Mesodermal cell (in vitro differentiated cells): ENCODE results near the gene ITGB1BP1.
A peak's percentile ranks its signal among the peaks of the same experiment; 100 is the strongest.

Experiments
- H3K27ac ChIP-seq: 2 replicates; pipeline ENCODE4 v1.7.0; 2013; ENCODE audit warnings: mild to moderate bottlenecking, low read depth, low read length, moderate library complexity; ENCODE audit not compliant: severe bottlenecking
- H3K36me3 ChIP-seq: 2 replicates; pipeline ENCODE4 v1.7.1; 2013; ENCODE audit warnings: mild to moderate bottlenecking, low read length, moderate library complexity; ENCODE audit not compliant: control insufficient read depth, insufficient read depth
- H3K4me1 ChIP-seq: one replicate; pipeline ENCODE4 v1.7.1; 2013; ENCODE audit warnings: mild to moderate bottlenecking, low read length; ENCODE audit not compliant: insufficient read depth, control insufficient read depth, poor library complexity, severe bottlenecking
- H3K4me3 ChIP-seq: 2 replicates; pipeline ENCODE4 v1.7.0; 2013; ENCODE audit warnings: low read length, control low read depth, mild to moderate bottlenecking; ENCODE audit not compliant: insufficient read depth, poor library complexity, severe bottlenecking; ENCODE audit errors: extremely low read depth
- H3K9me3 ChIP-seq: 2 replicates; pipeline ENCODE4 v1.7.1; 2013; ENCODE audit warnings: mild to moderate bottlenecking, low read length, moderate library complexity; ENCODE audit not compliant: control insufficient read depth
- WGBS, 2 experiments: methylation state at CpG; one replicate each; pipeline ENCODE4 v1.1.5; 2013; ENCODE audit warnings: missing lambda C conversion rate in 2 of 2; ENCODE audit not compliant: insufficient coverage in 2 of 2; 5-methylcytosine and 5-hydroxymethylcytosine counted together

The ITGB1BP1 gene

GRCh38 chr2:9375857-9376428, 47.4 kb downstream of the ITGB1BP1 start:
- H3K27ac ChIP-seq, result no peak overlapping the region
- H3K9me3 ChIP-seq, result no peaks in the 10 kb centered on the region
- H3K4me1 ChIP-seq, result peaks cover 31% of the 10 kb centered on the region
- H3K36me3 ChIP-seq, result peaks cover 77% of the 10 kb centered on the region
- H3K4me3 ChIP-seq, result no peak overlapping the region
- WGBS, 2 experiments, result 84 to 91% methylated on average over 4 of the region's 4 CpGs

- Histone ChIP-seq H3K9me3 (no peaks in the 10 kb centered on the region), H3K27ac (no peak overlapping the region), H3K36me3 (peaks cover 77% of the 10 kb centered on the region), H3K4me3 (no peak overlapping the region), H3K4me1 (peaks cover 25% of the 10 kb centered on the region)
- WGBS, 2 experiments, result 93% methylated on average over 17 to 18 of the region's 18 CpGs
These were observed 49.1 kb downstream of the ITGB1BP1 start for GRCh38 chr2:9374071-9374730.

DNA sequence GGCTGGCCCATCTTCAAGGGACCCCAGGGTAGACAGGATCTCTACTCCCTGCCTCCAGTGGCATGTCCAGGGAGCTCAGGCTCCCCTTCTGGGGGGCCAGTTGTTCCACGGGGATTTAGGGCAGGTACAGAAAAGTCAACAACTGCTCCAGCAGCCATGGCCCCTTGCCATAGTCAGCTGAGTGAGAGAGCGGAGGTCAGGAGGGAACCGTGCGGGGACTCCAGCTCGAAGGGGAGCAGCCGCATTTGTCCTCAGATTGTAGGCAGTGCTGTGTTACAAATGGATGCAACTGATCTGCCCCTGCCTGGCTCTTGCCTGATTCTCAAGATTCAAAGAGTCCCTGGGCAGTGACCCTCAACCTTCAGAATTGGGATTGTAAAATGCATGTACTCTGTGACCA, 49.9 kb downstream of the ITGB1BP1 start:
- Histone ChIP-seq H3K4me3 (no peak overlapping the region), H3K36me3 (peaks cover 81% of the 10 kb centered on the region), H3K4me1 (peaks cover 17% of the 10 kb centered on the region), H3K27ac (no peak overlapping the region), H3K9me3 (no peaks in the 10 kb centered on the region)
- 91 to 96% methylated on average over 6 of the region's 6 CpGs for WGBS, 2 experiments

DNA sequence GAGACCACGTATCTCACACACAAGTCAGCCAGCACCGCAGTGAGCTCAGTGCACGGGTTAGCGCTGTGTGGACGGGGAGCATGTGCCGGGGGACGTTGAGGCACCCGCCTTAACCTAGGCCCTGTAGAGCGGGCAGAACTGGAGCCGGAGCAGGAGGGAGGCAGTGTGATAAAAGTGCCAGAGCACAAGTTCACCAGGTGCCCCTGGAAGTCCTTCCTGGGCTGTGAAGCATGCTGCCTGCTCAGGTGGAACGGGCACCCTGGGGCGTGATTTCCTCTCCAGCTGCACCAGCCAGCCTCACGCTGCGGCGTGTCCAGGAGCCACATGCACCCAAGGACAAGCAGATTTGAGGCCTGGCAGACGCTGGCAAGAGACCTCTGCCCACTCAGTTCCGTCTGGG, 50.3 kb downstream of the ITGB1BP1 start:
- Histone ChIP-seq H3K4me1 (peaks cover 13% of the 10 kb centered on the region), H3K36me3 (peaks cover 84% of the 10 kb centered on the region), H3K9me3 (no peaks in the 10 kb centered on the region), H3K4me3 (no peak overlapping the region), H3K27ac (no peak overlapping the region)
- WGBS, 2 experiments, result 98 to 99% methylated on average over 17 of the region's 17 CpGs

DNA sequence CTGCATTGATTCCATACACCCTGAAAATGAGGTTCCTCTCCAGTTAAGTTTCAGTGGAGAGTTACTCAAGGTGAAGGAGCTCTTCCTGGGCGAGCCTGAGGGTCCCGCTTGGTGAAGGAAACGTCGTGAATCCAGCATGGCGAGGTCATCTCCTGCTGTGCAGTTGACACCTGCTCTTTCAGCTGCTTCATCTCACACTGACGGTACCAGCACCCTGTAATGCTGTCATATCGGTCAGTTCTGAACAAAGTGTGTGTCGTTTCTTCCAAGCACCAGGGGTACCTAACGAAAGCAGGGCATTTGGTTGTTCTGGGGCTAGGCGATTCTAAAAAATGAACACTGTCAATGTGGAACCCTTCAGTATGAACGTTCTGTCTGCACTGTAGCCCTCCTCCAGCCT, 52.6 kb downstream of the ITGB1BP1 start:
- no peak overlapping the region for H3K27ac ChIP-seq
- H3K4me1 ChIP-seq, result peaks cover under 1% of the 10 kb centered on the region
- WGBS, 2 experiments, result 95 to 96% methylated on average over 11 of the region's 11 CpGs
- no peaks in the 10 kb centered on the region for H3K9me3 ChIP-seq
- H3K36me3 ChIP-seq, result peaks cover 93% of the 10 kb centered on the region
- H3K4me3 ChIP-seq, result no peak overlapping the region

GRCh38 chr2:9366026-9366425, 57.3 kb downstream of the ITGB1BP1 start:
- Histone ChIP-seq H3K4me3 (no peak overlapping the region), H3K9me3 (no peaks in the 10 kb centered on the region), H3K36me3 (peaks cover 91% of the 10 kb centered on the region), H3K4me1 (peaks cover 18% of the 10 kb centered on the region), H3K27ac (no peak overlapping the region)
- 93 to 95% methylated on average over 3 to 6 of the region's 6 CpGs for WGBS, 2 experiments

GRCh38 chr2:9365498-9366019, 57.8 kb downstream of the ITGB1BP1 start:
- H3K36me3 ChIP-seq, result peaks cover 91% of the 10 kb centered on the region
- H3K9me3 ChIP-seq, result no peaks in the 10 kb centered on the region
- no peak overlapping the region for H3K4me3 ChIP-seq
- 94 to 98% methylated on average over 6 to 7 of the region's 8 CpGs for WGBS, 2 experiments
- peaks cover 18% of the 10 kb centered on the region for H3K4me1 ChIP-seq
- H3K27ac ChIP-seq, result peak overlapping the region; percentile 54

DNA sequence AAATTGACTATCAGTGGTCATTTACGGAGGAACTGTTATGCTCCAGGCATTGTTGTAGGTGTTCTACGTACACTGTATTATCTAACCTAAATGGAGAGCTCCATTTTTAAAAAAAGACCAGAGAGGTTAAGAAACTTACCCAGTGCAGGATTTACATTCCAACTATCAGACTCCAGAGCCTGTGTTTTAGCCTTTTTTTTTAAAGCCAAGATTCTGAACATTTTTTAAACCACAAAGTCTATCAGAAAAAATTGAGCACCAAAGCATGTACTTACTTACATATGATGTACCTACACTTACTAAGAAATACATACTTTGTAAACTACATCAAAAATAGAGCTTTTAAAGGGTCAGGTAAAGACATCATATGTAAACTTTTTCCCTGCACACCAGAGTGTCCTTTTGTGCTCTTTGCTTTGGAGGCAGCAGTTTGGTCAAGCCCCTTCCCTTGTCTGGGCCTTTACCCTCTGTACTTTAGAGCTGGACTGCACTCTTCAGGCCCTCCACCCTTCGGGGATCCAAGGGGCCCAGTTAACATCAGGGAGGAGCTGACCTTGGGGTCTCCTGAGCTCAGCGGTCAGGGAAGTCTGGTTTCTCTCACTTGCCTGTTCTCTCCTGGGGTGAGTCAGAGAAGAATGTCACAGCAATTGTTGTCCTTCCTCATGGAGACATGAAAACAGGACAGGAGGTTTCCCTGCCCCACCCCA, 58.4 kb downstream of the ITGB1BP1 start:
- Histone ChIP-seq H3K9me3 (no peaks in the 10 kb centered on the region), H3K4me3 (no peak overlapping the region), H3K36me3 (peaks cover 91% of the 10 kb centered on the region), H3K4me1 (peaks cover 18% of the 10 kb centered on the region), H3K27ac (peak overlapping the region; percentile 54)
- 46 to 71% methylated on average over 1 to 2 of the region's 4 CpGs for WGBS, 2 experiments

- H3K36me3 ChIP-seq, result peaks cover 93% of the 10 kb centered on the region
- WGBS, 2 experiments, result 91 to 100% methylated on average over 1 to 2 of the region's 4 CpGs
- no peak overlapping the region for H3K4me3 ChIP-seq
- no peaks in the 10 kb centered on the region for H3K9me3 ChIP-seq
- no peak overlapping the region for H3K27ac ChIP-seq
- peaks cover 18% of the 10 kb centered on the region for H3K4me1 ChIP-seq
These were observed 59.0 kb downstream of the ITGB1BP1 start for GRCh38 chr2:9364373-9364772.

GRCh38 chr2:9360701-9361100, 62.6 kb downstream of the ITGB1BP1 start:
- Histone ChIP-seq H3K9me3 (no peaks in the 10 kb centered on the region), H3K4me1 (peaks cover 17% of the 10 kb centered on the region), H3K36me3 (peaks cover 93% of the 10 kb centered on the region), H3K27ac (no peak overlapping the region), H3K4me3 (no peak overlapping the region)
- no CpG with 5 or more reads among the region's 2 CpGs for WGBS, 2 experiments
